Left cardiac atrium (tissue), 4 donors: ENCODE data around the gene MAP7D3. TPM values are rescaled to one million over a fixed set of nuclear protein-coding genes. Genes with fewer than 3 reads are reported as not detected.

Experiments used
- ATAC-seq, 2 donors: fragments of 200-7000 bp; cut with Tn5 transposase; one replicate each; pipeline ENCODE4 v1.9.1; 2020; ENCODE audit warnings: mild to moderate bottlenecking in 2 of 2, moderate library complexity in 2 of 2
- DNase-seq: peaks from one replicate; pipeline ENCODE4 v3.0.0-alpha.2; 2020
- intact Hi-C, 2 donors: fragments of 100-400 bp; cut with DNase I; formaldehyde crosslinking; loops; one replicate each; pipeline versions ENCODE4 v1.14.1 to v1.15.1; 2022 to 2023
- total RNA-seq, 2 donors: library from RNA; stranded (reverse); fragmentation: NEBNext Ultra II Directional; extraction: Animal tissue kit (Norgen Biotek cat#: 25700); gene quantifications; one replicate each; pipeline ENCODE4 v1.2.1, GENCODE V29; 2021
- donor health status: DM: no; HTN: yes; CAD: no.
- donor health status: DM: no; HTN: yes; CAD: no; lungs with severe emphysema.
- donor health status: DM: yes; HTN: yes; CAD: no.
- donor health status: Dilated cardiomyopathy.

MAP7D3 gene
- total RNA-seq, 2 donors from 2014 or later, result 11.8 to 12.5 TPM

DNA sequence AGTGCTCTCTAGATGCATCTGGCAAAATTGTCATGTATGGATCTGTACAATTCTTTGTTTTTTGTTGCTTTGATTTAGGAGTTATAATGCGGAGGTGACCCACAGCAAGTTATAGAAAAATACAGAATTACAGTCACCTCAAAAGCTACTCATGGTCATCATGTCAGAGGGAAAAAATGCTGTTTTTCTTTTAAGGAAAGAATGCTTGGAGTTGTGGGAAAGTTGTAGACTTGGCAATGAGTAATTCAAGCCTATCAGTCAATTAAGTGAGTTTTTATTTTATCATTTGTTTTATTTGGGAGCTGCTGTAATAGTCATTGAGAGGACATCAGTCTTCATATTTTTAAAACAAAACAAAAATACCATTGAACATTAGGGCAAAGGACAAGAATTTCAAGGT is 87.5 kb downstream of the MAP7D3 start:
- DNase-seq (no peak), ATAC-seq (peak in 1 of 2 donors; percentile 8)
- intact Hi-C loops, result loop anchor here (2.0 to 5.0 kb wide), 2 partner anchors 135 to 136 kb away; no protein-coding TSS in a partner anchor

Other genes starting within 250 kb of the MAP7D3 start
- 1,000 to 10,000 TPM; 1,025 to 1,081 TPM for gene FHL1, start 103.9 kb downstream of the MAP7D3 start, total RNA-seq
- gene ADGRG4, start 49.6 kb upstream of the MAP7D3 start, total RNA-seq, result under 1 TPM in 1 of 2 donors, not detected in 1; 0.03 TPM
- not detected for gene BRS3, start 236.5 kb upstream of the MAP7D3 start, total RNA-seq
- gene HTATSF1, start 246.2 kb upstream of the MAP7D3 start, total RNA-seq, result 10 to 100 TPM; 46.0 to 52.2 TPM